Retinal pigment epithelial cell (primary cell): ENCODE results near the gene PCDHB1.
A peak's percentile ranks its signal among the peaks of the same experiment; 100 is the strongest.
"Not testable (repeated sequence)": the region's sequence is repeated elsewhere in the genome, so short reads cannot be mapped to it uniquely, and the experiment has no call there.

Experiments
- DNase-seq: peaks from one replicate; pipeline ENCODE4 v3.0.0-alpha.2; 2010; ENCODE audit warnings: low read depth
- H3K4me3 ChIP-seq: 2 replicates; pipeline ENCODE4 v1.5.1; 2011; ENCODE audit warnings: mild to moderate bottlenecking, low read length, control low read depth, moderate library complexity
- TF ChIP-seq, protein P1 (sequence below): conservative IDR thresholded peaks from 2 replicates; pipeline ENCODE4 v1.5.1; 2011; ENCODE audit warnings: low read depth, low read length, control low read depth, inconsistent platforms

The PCDHB1 gene

DNA sequence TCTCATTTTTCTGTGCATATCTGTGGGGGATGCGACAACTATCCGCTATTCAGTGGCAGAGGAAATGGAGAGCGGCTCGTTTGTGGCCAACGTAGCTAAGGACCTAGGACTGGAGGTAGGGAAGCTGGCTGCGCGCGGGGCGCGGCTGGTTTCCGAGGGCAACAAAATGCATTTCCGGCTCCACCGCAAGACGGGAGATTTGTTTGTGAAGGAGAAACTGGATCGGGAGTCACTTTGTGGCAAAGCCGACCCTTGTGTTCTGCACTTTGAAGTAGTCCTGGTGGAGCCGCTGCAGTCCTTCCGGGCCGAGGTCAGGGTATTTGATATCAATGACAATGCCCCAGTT lies 320 bp downstream of the PCDHB1 start:
- TF ChIP-seq, protein P1, sequence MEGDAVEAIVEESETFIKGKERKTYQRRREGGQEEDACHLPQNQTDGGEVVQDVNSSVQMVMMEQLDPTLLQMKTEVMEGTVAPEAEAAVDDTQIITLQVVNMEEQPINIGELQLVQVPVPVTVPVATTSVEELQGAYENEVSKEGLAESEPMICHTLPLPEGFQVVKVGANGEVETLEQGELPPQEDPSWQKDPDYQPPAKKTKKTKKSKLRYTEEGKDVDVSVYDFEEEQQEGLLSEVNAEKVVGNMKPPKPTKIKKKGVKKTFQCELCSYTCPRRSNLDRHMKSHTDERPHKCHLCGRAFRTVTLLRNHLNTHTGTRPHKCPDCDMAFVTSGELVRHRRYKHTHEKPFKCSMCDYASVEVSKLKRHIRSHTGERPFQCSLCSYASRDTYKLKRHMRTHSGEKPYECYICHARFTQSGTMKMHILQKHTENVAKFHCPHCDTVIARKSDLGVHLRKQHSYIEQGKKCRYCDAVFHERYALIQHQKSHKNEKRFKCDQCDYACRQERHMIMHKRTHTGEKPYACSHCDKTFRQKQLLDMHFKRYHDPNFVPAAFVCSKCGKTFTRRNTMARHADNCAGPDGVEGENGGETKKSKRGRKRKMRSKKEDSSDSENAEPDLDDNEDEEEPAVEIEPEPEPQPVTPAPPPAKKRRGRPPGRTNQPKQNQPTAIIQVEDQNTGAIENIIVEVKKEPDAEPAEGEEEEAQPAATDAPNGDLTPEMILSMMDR, result no peak
- no peak for DNase-seq
- peak overlapping the region; percentile 18 for H3K4me3 ChIP-seq

- DNase-seq, result no peak
- no peak overlapping the region for H3K4me3 ChIP-seq
- TF ChIP-seq, protein P1, result no peak
Measured at GRCh38 chr5:141077826-141078225, 26.7 kb downstream of the PCDHB1 start.

DNA sequence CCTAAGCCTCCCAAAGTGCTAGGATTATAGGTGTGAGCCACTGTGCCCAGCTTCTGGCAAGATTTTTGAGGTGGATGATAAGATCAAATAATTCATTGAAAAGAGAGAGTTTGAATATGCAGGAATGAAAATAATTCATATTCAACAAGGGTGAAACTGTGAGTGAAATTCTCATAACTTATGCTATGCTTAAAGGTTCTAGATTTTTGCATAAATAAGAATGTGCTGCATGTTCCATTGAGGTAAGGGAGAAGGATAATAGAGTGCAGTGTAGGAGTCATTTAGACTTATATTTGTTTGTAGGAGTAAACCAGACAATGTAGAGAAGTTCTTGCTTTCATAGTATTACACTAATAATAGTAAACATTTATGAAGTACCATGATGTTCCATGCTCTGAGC lies 31.1 kb downstream of the PCDHB1 start:
- TF ChIP-seq, protein P1, result no peak
- DNase-seq, result no peak

DNA sequence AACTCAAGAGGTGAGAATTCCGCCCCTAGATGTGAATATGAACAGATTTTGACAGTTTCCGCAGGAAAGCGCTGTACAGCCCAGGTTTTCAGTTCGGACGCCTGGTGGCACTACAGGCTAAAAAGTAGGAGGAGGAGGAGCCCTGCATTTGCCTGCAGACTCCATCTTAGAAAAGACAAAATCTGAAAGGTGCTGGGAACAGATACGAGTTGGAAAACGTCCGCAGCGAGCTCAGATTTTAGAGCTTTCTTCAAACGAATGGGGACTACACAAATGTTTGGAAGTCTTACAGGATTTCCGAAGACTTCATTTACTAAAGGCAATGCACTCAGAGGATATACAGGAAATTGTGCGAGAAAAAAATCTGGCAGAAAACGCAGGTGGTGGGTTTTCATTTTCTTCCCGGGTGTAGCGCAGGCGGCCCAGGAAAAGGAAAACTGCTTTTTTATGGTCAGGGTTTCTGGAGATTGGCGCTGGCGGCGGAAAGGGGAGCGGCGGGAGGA lies 33.4 kb downstream of the PCDHB1 start:
- no peak for DNase-seq
- H3K4me3 ChIP-seq, result peak overlapping the region; percentile 21
- TF ChIP-seq, protein P1, result no peak

More for the DNA sequence above, 31.1 kb downstream of the PCDHB1 start:
- H3K4me3 ChIP-seq, result no peak overlapping the region

- no peak within 1 kb of the TSS for H3K4me3 ChIP-seq
- TF ChIP-seq, protein P1, result no peak
- no peak for DNase-seq
Measured at GRCh38 chr5:141094481-141095262, 43.5 kb downstream of the PCDHB1 start, which contains the start of gene PCDHB2. Gene PCDHB2, plus strand, starts transcription at chr5:141094615. Its CDS starts 176 bp downstream, at chr5:141094791.

GRCh38 chr5:141095263-141095641 lies 44.1 kb downstream of the PCDHB1 start:
- H3K4me3 ChIP-seq, result no peak overlapping the region
- TF ChIP-seq, protein P1, result no peak
- DNase-seq, result no peak

GRCh38 chr5:141096181-141096580 lies 45.0 kb downstream of the PCDHB1 start:
- H3K4me3 ChIP-seq, DNase-seq: not testable (repeated sequence)

GRCh38 chr5:141096586-141096985 lies 45.4 kb downstream of the PCDHB1 start:
- not testable (repeated sequence) for H3K4me3 ChIP-seq, DNase-seq
